Measurements from ENCODE around the gene BAG5.

- no peak for TF ChIP-seq EZH2 (IDR thresholded peaks at IDR 0.05)
- no peak for TF ChIP-seq POLR2AphosphoS5 (IDR thresholded peaks at IDR 0.05; ENCODE audit: borderline replicate concordance, low read depth, low read length)
Measured at GRCh38 chr14:103597623-103598377, 35.3 kb upstream of the BAG5 start.

All from SK-N-MC (cell line).